ENCODE data around the gene PPM1F.

Gene PPM1F

GRCh38 chr22:21960200-21961126 lies 7.8 kb upstream of the PPM1F start:
- H3K4me3 ChIP-seq (ENCODE audit: low read length), result no peak overlapping the region
- no peak for DNase-seq (ENCODE audit: low read depth)
- TF ChIP-seq, protein P1, sequence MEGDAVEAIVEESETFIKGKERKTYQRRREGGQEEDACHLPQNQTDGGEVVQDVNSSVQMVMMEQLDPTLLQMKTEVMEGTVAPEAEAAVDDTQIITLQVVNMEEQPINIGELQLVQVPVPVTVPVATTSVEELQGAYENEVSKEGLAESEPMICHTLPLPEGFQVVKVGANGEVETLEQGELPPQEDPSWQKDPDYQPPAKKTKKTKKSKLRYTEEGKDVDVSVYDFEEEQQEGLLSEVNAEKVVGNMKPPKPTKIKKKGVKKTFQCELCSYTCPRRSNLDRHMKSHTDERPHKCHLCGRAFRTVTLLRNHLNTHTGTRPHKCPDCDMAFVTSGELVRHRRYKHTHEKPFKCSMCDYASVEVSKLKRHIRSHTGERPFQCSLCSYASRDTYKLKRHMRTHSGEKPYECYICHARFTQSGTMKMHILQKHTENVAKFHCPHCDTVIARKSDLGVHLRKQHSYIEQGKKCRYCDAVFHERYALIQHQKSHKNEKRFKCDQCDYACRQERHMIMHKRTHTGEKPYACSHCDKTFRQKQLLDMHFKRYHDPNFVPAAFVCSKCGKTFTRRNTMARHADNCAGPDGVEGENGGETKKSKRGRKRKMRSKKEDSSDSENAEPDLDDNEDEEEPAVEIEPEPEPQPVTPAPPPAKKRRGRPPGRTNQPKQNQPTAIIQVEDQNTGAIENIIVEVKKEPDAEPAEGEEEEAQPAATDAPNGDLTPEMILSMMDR (conservative IDR thresholded peaks at IDR 0.05; ENCODE audit: low read depth, low read length), result no peak

DNA sequence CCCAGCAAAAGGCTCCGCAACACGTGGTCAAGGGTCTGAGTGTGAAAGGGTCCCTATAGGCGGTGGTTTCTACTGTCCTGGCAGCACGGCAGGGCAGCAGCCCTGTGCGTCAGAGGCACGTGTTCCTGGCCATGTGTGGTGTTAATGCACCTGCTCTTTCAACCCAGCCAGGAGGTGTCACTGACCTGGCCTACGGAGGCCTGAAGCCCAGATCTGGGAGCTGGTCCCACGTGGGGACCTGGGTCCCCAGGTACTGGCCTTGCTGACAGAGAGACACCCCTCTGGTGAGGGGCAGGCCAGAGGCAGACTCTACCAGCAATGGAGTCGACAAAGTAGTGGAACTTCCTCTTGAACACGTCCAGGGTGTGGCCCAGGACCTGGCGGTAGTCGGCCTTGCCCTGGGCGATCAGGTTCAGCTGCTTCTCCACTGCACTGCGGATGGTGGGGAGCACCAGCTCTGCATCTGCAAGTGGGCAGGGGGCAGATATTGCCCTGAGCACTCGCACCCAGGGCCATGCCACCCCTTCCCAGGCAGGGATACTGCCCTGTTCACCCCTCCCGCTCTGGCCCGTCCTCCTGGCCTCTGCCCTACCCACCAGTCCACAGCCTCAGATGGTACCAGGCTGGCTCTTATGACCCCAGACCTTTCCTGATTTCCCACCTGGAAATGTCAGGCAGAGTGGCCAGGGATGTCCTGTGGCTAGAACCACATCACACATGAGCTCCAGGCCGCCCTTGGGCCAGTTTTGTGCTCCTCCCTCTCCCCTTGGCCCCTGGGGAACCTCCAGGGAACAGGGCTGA lies 6.8 kb upstream of the PPM1F start:
- TF ChIP-seq, protein P1 (conservative IDR thresholded peaks at IDR 0.05; ENCODE audit: low read depth, low read length), result no peak
- H3K4me3 ChIP-seq (ENCODE audit: low read length), result no peak overlapping the region
- no peak for DNase-seq (ENCODE audit: low read depth)

DNA sequence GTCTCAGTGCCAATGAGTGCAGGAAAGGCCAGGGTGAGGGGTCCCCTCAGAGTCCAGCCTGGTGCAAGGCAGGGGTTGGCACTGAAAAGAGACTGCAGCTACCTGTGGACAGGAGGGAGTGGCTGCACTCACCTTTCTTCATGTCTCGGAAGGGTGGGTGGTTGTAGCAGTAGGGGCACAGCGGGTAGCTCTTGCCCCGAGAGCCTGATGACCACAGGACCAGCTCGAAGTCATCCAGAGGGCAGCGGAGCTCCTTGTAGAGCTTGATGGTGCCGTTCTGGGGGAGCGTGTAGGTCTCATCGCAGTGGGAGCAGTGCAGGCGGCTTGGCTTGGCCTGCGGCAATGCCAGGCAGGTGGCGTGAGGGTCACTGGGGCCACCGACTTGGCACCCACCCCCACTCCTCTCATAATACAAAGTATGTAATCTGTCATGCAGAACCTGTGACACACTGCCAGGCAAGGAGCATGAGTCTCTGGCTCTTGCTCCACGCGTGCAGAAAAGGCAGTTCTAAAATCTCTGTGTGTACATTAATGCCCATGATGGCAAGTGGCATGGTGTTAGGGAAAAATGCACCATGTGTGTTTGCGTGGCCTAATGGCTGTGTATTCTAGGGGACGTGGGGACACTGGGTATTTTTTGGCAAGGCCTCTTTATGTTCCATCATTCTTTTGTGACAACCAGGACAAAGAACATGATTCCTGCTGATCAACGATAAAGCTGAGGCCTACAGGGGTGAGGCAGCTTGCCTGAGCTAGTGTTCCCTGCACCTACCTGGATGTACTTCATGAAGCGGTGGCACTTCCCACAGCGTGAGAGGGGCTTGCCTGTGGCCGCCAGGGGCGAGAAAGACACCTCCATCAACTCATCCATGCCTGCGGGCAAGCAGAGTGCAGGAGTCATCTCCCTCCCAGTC lies 6.0 kb upstream of the PPM1F start:
- TF ChIP-seq, protein P1 (conservative IDR thresholded peaks at IDR 0.05; ENCODE audit: low read depth, low read length), result no peak
- DNase-seq (ENCODE audit: low read depth), result no peak
- H3K4me3 ChIP-seq (ENCODE audit: low read length), result no peak overlapping the region

DNA sequence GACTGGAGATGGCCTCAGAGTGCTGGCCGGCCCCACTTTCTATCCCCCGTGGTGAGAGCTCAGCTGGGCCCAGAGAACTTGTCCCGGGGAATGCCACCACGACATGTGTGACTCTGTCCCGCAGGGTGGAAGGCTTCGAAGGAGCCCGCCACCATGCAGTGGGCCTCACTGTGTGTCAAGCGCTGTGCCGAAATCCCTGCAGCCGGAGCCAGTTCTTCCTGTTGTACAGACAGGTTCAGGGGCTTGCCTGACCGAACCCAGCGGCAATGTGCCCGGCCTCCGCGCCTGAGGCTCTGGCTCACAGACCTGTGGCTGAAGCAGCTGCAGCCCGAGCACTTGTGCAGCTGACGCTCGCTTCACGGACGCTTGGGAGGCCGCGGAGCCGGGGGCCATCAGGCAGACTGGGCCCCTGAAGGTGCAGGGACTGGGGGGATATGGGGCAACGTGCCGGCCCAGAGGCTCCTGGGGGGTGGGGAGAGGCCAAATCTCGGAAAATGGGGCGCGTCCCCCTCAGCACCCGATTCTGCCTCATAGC lies 650 bp downstream of the PPM1F start:
- H3K4me3 ChIP-seq (ENCODE audit: low read length), result peak overlapping the region; percentile 67
- TF ChIP-seq, protein P1 (conservative IDR thresholded peaks at IDR 0.05; ENCODE audit: low read depth, low read length), result no peak
- DNase-seq (ENCODE audit: low read depth), result no peak

GRCh38 chr22:21951062-21951461 lies 1.6 kb downstream of the PPM1F start:
- no peak for DNase-seq (ENCODE audit: low read depth)
- no peak overlapping the region for H3K4me3 ChIP-seq (ENCODE audit: low read length)
- TF ChIP-seq, protein P1 (conservative IDR thresholded peaks at IDR 0.05; ENCODE audit: low read depth, low read length), result no peak

- TF ChIP-seq, protein P1 (conservative IDR thresholded peaks at IDR 0.05; ENCODE audit: low read depth, low read length), result no peak
- H3K4me3 ChIP-seq (ENCODE audit: low read length), result no peak overlapping the region
- no peak for DNase-seq (ENCODE audit: low read depth)
Observed at GRCh38 chr22:21949948-21950347, 2.7 kb downstream of the PPM1F start.

Measured in retinal pigment epithelial cell (primary cell).